ENCODE results near the gene APOBEC3F. TPM values are rescaled to one million over a fixed set of nuclear protein-coding genes. Genes with fewer than 3 reads are reported as not detected.

Gene APOBEC3F
- total and polyA plus RNA-seq, 10 of the 15 experiments (the other 5 are each of a cell fraction or from before 2014, with no cell fraction given), result 7.4 to 29.1 (median 12.8) TPM

DNA sequence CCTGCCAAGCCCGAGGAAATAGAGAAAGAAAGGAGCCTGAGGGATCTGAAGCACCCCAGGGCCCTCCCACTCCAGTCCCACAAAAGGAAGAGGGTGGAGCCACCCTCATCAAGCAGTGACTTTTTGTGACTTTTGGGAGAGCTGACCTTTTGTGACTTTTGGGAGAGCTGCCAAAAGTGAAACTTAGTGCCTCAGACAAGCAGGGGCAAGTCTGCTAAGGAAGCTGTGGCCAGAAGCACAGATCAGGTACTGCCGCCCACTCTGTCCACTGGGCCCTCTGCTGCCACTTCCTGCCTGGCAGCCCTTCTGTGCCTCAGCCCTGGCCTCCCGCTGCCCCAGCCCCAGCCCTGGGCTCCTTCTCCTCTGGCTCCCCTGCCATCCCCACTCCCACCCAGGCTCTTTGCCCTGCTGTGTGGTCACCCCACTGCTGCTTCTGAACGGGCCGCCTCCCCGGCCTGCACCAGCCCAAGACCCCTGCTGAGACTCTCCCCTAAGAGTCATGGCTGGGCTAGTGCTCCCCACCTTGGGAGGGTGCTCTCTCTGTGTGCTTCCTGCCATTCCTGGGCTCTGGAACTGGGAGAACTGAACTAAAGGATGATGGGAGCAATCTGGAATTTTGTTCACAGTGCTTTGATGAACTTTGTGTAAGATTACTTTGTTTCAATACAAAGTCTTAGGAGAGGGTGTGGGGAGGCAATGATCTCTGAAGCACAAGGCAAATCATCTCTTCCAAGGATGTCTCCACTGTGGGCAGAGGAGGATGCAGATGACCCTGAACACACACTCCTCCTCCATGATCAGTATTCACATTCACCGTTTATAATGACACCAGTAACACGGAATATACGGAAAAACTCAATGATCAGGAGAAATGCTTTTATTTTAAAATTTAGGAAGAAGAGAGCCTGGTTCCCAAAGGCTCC, 56.7 kb downstream of the APOBEC3F start, which contains the start of gene APOBEC3H (continued):
- TF ChIP-seq, protein P1, sequence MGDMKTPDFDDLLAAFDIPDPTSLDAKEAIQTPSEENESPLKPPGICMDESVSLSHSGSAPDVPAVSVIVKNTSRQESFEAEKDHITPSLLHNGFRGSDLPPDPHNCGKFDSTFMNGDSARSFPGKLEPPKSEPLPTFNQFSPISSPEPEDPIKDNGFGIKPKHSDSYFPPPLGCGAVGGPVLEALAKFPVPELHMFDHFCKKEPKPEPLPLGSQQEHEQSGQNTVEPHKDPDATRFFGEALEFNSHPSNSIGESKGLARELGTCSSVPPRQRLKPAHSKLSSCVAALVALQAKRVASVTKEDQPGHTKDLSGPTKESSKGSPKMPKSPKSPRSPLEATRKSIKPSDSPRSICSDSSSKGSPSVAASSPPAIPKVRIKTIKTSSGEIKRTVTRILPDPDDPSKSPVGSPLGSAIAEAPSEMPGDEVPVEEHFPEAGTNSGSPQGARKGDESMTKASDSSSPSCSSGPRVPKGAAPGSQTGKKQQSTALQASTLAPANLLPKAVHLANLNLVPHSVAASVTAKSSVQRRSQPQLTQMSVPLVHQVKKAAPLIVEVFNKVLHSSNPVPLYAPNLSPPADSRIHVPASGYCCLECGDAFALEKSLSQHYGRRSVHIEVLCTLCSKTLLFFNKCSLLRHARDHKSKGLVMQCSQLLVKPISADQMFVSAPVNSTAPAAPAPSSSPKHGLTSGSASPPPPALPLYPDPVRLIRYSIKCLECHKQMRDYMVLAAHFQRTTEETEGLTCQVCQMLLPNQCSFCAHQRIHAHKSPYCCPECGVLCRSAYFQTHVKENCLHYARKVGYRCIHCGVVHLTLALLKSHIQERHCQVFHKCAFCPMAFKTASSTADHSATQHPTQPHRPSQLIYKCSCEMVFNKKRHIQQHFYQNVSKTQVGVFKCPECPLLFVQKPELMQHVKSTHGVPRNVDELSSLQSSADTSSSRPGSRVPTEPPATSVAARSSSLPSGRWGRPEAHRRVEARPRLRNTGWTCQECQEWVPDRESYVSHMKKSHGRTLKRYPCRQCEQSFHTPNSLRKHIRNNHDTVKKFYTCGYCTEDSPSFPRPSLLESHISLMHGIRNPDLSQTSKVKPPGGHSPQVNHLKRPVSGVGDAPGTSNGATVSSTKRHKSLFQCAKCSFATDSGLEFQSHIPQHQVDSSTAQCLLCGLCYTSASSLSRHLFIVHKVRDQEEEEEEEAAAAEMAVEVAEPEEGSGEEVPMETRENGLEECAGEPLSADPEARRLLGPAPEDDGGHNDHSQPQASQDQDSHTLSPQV (IDR thresholded peaks at IDR 0.05), result no peak
- TF ChIP-seq CHD1 (IDR thresholded peaks at IDR 0.05; ENCODE audit: low read depth, low read length) (no peak), SMAD1 (IDR thresholded peaks at IDR 0.05; ENCODE audit: low read depth, partially characterized antibody) (no peak), RB1 (IDR thresholded peaks at IDR 0.05; ENCODE audit: borderline replicate concordance) (0 out of 2 replicates have a peak, but pooled peaks have one; percentile 18), IKZF1 (conservative IDR thresholded peaks at IDR 0.05) (peak; percentile 92), POLR2AphosphoS5 (IDR thresholded peaks at IDR 0.05; ENCODE audit: low read length) (peak; percentile 51; the same call in 1 of the 2 replicates), HDAC2 (IDR thresholded peaks at IDR 0.05) (no peak), ETV6 (conservative IDR thresholded peaks at IDR 0.05 in 1 of 2, IDR thresholded peaks at IDR 0.05 in 1 of 2; ENCODE audit: borderline replicate concordance in 1 of 2, low read depth in 1 of 2) (peak in 1 of 2 experiments; percentile 57; a peak in 1 of 4 replicates), RBBP5 (conservative IDR thresholded peaks at IDR 0.05) (no peak), KAT2A (conservative IDR thresholded peaks at IDR 0.05; ENCODE audit: control insufficient read depth, low read depth, low read length) (no peak), ZBED1 (IDR thresholded peaks at IDR 0.05; ENCODE audit: borderline replicate concordance) (peak; percentile 61; the same call in 1 of the 2 replicates), POLR2A (IDR thresholded peaks at IDR 0.05; ENCODE audit: low read depth, low read length) (peak; percentile 52; the same call in 1 of the 2 replicates), YY1 (IDR thresholded peaks at IDR 0.05; ENCODE audit: low read depth, low read length) (no peak), PAX5 (IDR thresholded peaks at IDR 0.05; ENCODE audit: borderline replicate concordance, low read depth, low read length) (peak; percentile 42; the same call in 1 of the 2 replicates), NFXL1 (IDR thresholded peaks at IDR 0.05; ENCODE audit: borderline replicate concordance) (peak; percentile 93; the same call in 1 of the 2 replicates), STAT3 (IDR thresholded peaks at IDR 0.05; ENCODE audit: low read depth, low read length) (no peak), RAD51 (IDR thresholded peaks at IDR 0.05) (no peak), NRF1 (conservative IDR thresholded peaks at IDR 0.05; ENCODE audit: low read depth, low read length) (no peak)
- TF ChIP-seq, protein P2, sequence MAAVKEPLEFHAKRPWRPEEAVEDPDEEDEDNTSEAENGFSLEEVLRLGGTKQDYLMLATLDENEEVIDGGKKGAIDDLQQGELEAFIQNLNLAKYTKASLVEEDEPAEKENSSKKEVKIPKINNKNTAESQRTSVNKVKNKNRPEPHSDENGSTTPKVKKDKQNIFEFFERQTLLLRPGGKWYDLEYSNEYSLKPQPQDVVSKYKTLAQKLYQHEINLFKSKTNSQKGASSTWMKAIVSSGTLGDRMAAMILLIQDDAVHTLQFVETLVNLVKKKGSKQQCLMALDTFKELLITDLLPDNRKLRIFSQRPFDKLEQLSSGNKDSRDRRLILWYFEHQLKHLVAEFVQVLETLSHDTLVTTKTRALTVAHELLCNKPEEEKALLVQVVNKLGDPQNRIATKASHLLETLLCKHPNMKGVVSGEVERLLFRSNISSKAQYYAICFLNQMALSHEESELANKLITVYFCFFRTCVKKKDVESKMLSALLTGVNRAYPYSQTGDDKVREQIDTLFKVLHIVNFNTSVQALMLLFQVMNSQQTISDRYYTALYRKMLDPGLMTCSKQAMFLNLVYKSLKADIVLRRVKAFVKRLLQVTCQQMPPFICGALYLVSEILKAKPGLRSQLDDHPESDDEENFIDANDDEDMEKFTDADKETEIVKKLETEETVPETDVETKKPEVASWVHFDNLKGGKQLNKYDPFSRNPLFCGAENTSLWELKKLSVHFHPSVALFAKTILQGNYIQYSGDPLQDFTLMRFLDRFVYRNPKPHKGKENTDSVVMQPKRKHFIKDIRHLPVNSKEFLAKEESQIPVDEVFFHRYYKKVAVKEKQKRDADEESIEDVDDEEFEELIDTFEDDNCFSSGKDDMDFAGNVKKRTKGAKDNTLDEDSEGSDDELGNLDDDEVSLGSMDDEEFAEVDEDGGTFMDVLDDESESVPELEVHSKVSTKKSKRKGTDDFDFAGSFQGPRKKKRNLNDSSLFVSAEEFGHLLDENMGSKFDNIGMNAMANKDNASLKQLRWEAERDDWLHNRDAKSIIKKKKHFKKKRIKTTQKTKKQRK (IDR thresholded peaks at IDR 0.05; ENCODE audit: low read depth, low read length), result no peak
- TF ChIP-seq, protein P3, sequence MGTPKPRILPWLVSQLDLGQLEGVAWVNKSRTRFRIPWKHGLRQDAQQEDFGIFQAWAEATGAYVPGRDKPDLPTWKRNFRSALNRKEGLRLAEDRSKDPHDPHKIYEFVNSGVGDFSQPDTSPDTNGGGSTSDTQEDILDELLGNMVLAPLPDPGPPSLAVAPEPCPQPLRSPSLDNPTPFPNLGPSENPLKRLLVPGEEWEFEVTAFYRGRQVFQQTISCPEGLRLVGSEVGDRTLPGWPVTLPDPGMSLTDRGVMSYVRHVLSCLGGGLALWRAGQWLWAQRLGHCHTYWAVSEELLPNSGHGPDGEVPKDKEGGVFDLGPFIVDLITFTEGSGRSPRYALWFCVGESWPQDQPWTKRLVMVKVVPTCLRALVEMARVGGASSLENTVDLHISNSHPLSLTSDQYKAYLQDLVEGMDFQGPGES (IDR thresholded peaks at IDR 0.05), result no peak
- TF ChIP-seq, protein P4, sequence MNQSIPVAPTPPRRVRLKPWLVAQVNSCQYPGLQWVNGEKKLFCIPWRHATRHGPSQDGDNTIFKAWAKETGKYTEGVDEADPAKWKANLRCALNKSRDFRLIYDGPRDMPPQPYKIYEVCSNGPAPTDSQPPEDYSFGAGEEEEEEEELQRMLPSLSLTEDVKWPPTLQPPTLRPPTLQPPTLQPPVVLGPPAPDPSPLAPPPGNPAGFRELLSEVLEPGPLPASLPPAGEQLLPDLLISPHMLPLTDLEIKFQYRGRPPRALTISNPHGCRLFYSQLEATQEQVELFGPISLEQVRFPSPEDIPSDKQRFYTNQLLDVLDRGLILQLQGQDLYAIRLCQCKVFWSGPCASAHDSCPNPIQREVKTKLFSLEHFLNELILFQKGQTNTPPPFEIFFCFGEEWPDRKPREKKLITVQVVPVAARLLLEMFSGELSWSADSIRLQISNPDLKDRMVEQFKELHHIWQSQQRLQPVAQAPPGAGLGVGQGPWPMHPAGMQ (IDR thresholded peaks at IDR 0.05; ENCODE audit: borderline replicate concordance), result no peak
